Thyroid gland (tissue), 4 donors: ENCODE results near the gene SEMA4D. TPM values are rescaled to one million over a fixed set of nuclear protein-coding genes. Genes with fewer than 3 reads are reported as not detected.

Experiments used
- DNase-seq, 2 donors: peaks; one replicate each; pipeline ENCODE4 v3.0.0-alpha.2; 2019
- H3K27ac ChIP-seq, 3 donors: fragments of 200-600 bp; sonication (generic); 1 replicate in 2 of 3; 2 replicates in 1 of 3; pipeline ENCODE4 v1.5.1; 2016 to 2019; ENCODE audit warnings: mild to moderate bottlenecking in 1 of 3, moderate library complexity in 1 of 3
- H3K27me3 ChIP-seq: fragments of 200-600 bp; sonication (generic); one replicate; pipeline ENCODE4 v1.5.1; 2019
- H3K36me3 ChIP-seq, 2 donors: fragments of 200-600 bp; sonication (generic); one replicate each; pipeline ENCODE4 v1.5.1; 2016 to 2019
- H3K4me1 ChIP-seq, 2 donors: fragments of 200-600 bp; sonication (generic); one replicate each; pipeline ENCODE4 v1.5.1; 2017 to 2019
- H3K4me3 ChIP-seq, 3 donors: fragments of 200-600 bp; sonication (generic); replicated peaks in 1 of 3; 1 replicate in 2 of 3; 2 replicates in 1 of 3; pipeline ENCODE4 v1.5.1; 2016; ENCODE audit warnings: mild to moderate bottlenecking in 1 of 3
- H3K9me3 ChIP-seq: fragments of 200-600 bp; sonication (generic); one replicate; pipeline ENCODE4 v1.5.1; 2017
- CTCF ChIP-seq, 6 experiments: fragments of 200-600 bp in 3 of 6; fragments of 450-650 bp in 3 of 6; sonication (generic) in 3 of 6; IDR thresholded peaks; one replicate each; pipeline ENCODE4 v1.5.1; 2016 to 2019; ENCODE audit warnings: antibody characterized with exemption in 6 of 6, mild to moderate bottlenecking in 2 of 6, inconsistent platforms in 1 of 6, moderate library complexity in 1 of 6
- POLR2A ChIP-seq, 2 donors: fragments of 450-650 bp; IDR thresholded peaks; one replicate each; pipeline ENCODE4 v1.6.1; 2017; ENCODE audit warnings: antibody characterized with exemption in 2 of 2, mild to moderate bottlenecking in 2 of 2, moderate library complexity in 1 of 2
- WGBS, 2 donors: methylation state at CpG; one replicate each; pipeline ENCODE4 v1.1.5; 2017; 5-methylcytosine and 5-hydroxymethylcytosine counted together
- intact Hi-C: fragments of 100-400 bp; cut with DNase I; formaldehyde crosslinking; loops from one replicate; pipeline ENCODE4 v1.15.1; 2023
- total RNA-seq, 4 donors: library from RNA; depleted of rRNA; stranded (reverse); fragments of >200 nt; gene quantifications; one replicate each; pipeline ENCODE4 v1.2.3, GENCODE V29; 2016

SEMA4D gene
- total RNA-seq, 4 donors from 2014 or later = 19.9 to 29.6 (median 28.9) TPM

- Histone ChIP-seq H3K4me3 (no peak overlapping the region), H3K36me3 (no peaks in the 10 kb centered on the region), H3K9me3 (no peaks in the 10 kb centered on the region), H3K27ac (no peak overlapping the region), H3K27me3 (no peaks in the 10 kb centered on the region), H3K4me1 (peaks cover 0 to 5% of the 10 kb centered on the region in 2 donors)
- 86 to 87% methylated on average over 18 of the region's 18 CpGs for WGBS, 2 donors
- intact Hi-C loops = no loop called here
- DNase-seq = no peak
- TF ChIP-seq CTCF (IDR thresholded peaks at IDR 0.05) (no peak), POLR2A (IDR thresholded peaks at IDR 0.05) (no peak)
These were observed 31.2 kb downstream of the SEMA4D start for GRCh38 chr9:89466451-89467277.

GRCh38 chr9:89465726-89466308 is 32.1 kb downstream of the SEMA4D start:
- Histone ChIP-seq H3K36me3 (no peaks in the 10 kb centered on the region), H3K4me3 (no peak overlapping the region), H3K9me3 (no peaks in the 10 kb centered on the region), H3K4me1 (peaks cover 0 to 5% of the 10 kb centered on the region in 2 donors), H3K27me3 (no peaks in the 10 kb centered on the region), H3K27ac (no peak overlapping the region)
- intact Hi-C loops = no loop called here
- 89 to 92% methylated on average over 10 of the region's 10 CpGs for WGBS, 2 donors
- TF ChIP-seq POLR2A (IDR thresholded peaks at IDR 0.05) (no peak), CTCF (IDR thresholded peaks at IDR 0.05) (no peak)
- DNase-seq = no peak

DNA sequence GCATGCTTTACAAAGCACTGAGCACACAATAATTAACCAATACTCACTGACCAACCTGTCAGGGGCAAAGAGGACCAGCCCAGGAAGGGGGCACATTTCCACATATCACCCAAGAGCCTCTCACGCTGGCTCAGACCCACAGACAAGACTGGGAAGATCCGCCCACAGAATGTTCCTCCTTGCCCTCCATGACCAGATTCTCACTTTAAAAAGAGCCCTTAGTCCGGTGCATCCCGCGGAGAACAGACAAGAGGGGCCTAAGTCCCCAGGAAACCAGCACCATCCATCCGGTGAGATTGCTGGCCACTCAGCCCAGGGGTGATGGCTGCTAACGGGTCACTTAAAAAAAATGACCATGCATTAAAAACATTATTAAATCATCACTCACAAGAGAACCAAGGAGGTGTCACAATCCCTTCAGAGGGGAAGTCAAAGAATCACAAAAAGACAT is 32.9 kb downstream of the SEMA4D start:
- no peak for DNase-seq
- no peaks in the 10 kb centered on the region for H3K36me3 ChIP-seq
- H3K27me3 ChIP-seq = no peaks in the 10 kb centered on the region
- no peak overlapping the region for H3K27ac ChIP-seq
- 63 to 94% methylated on average over 6 to 7 of the region's 7 CpGs for WGBS, 2 donors
- TF ChIP-seq POLR2A (IDR thresholded peaks at IDR 0.05) = no peak
- TF ChIP-seq CTCF (IDR thresholded peaks at IDR 0.05) = no peak
- H3K9me3 ChIP-seq = no peaks in the 10 kb centered on the region
- intact Hi-C loops = no loop called here
- H3K4me1 ChIP-seq = peaks cover 0 to 5% of the 10 kb centered on the region in 2 donors
- H3K4me3 ChIP-seq = no peak overlapping the region

DNA sequence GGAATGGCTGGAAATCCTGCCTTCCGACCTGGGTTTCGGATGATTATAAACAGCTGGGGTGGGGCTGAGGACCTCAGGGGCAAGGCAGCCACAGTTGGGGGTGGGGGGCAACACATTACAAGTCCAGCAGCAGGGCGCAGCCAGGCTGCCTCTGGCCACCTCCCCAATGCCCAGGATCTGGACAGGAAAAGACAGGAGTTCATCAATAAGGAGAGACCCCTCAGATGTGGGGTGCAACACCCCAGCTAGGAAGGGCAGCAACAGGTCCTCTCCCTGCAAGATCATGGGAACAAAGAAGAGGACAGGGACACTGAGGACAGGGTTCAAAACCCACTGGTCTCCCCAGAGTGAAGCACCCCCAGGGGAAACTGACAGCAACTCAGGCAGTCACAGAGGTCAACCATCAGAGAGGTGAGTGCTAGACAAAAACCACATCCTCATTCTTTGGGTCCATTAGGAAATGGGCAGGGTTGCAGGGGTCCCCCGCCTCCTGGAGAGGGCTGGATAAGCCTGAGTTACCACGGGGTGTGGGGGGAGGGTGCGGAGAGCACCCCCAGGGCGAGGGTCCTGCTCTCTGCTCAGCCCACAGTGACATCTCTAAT is 33.5 kb downstream of the SEMA4D start:
- Histone ChIP-seq H3K36me3 (no peaks in the 10 kb centered on the region), H3K9me3 (no peaks in the 10 kb centered on the region), H3K4me3 (no peak overlapping the region), H3K27ac (no peak overlapping the region), H3K4me1 (peaks cover 0 to 3% of the 10 kb centered on the region in 2 donors), H3K27me3 (no peaks in the 10 kb centered on the region)
- TF ChIP-seq CTCF (IDR thresholded peaks at IDR 0.05) (no peak), POLR2A (IDR thresholded peaks at IDR 0.05) (no peak)
- intact Hi-C loops = no loop called here
- 77 to 87% methylated on average over 4 to 7 of the region's 7 CpGs for WGBS, 2 donors
- no peak for DNase-seq
